ENCODE results near the gene RECQL. TPM values are rescaled to one million over a fixed set of nuclear protein-coding genes. Genes with fewer than 3 reads are reported as not detected.

Gene RECQL
- total RNA-seq, 1 donor from 2014 or later = 61.9 TPM

GRCh38 chr12:21526053-21526452 lies 24.6 kb upstream of the RECQL start, which contains the start of gene SPX:
Gene SPX (plus strand): TSS chr12:21526296. CDS start chr12:21526473, 177 bp downstream.
- H3K4me1 Mint-ChIP-seq = peaks cover 3% of the 10 kb centered on the region

DNA sequence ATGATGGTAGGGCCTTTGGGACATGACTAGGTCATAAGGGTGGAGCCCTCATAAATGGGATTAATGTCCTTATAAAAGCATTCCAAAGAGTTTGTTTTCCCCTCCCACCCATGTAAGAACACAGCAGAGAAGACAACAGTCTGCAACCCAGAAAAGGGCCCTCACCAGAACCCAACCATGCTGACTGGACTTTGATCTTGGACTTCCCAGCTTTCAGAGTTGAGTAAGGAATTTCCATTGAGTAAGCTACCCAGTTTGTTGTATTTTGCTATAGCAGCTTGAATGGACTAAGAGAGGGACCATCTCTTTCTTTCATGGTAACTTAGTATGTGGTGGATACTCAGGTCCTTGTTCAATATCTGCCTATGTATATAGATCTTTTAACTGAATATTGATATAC lies 21.7 kb upstream of the RECQL start:
- H3K9me3 Mint-ChIP-seq = peaks cover 4% of the 10 kb centered on the region
- H3K27me3 Mint-ChIP-seq = peaks cover 18% of the 10 kb centered on the region
- DNase-seq = no peak
- no peak overlapping the region for H3K27ac Mint-ChIP-seq
- H3K4me3 Mint-ChIP-seq = no peak overlapping the region
- peaks cover 2% of the 10 kb centered on the region for H3K4me1 Mint-ChIP-seq
- peaks cover 6% of the 10 kb centered on the region for H3K36me3 Mint-ChIP-seq (ENCODE audit: low read depth)
- intact Hi-C loops (cut with micrococcal nuclease) = no loop called here

More at GRCh38 chr12:21526053-21526452, 24.6 kb upstream of the RECQL start, which contains the start of gene SPX:
- intact Hi-C loops (cut with micrococcal nuclease) = loop anchor here (2.0 to 5.0 kb wide), 2 partner anchors 25 to 36 kb away; partner anchors contain the start of genes GOLT1B and RECQL
- Mint-ChIP-seq H3K9me3 (peaks cover 4% of the 10 kb centered on the region), H3K27ac (no peak within 1 kb of the TSS), H3K4me3 (peak within 1 kb of the TSS; percentile 71), H3K36me3 (ENCODE audit: low read depth) (peaks cover 1% of the 10 kb centered on the region), H3K27me3 (peaks cover 34% of the 10 kb centered on the region)
- no peak for DNase-seq

DNA sequence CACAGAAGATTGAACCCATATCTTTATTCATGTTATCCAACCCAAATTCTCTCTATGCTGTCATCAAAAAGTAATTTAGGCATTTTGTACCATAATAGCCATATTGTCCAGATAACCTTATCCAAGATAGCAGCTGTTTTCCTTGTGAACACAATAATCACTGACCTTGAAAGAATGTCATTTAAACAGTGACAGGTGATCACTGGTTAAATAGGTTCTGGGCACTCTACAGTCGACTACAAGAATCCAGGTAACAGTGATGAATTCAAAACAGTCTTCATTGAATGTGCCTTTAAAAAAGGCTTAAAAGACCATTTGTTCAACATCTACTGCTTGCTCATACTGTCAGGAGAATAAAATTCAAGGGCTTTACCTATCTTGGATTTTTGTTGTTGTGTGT lies 20.1 kb upstream of the RECQL start:
- Mint-ChIP-seq H3K27ac (no peak overlapping the region), H3K9me3 (peaks cover 4% of the 10 kb centered on the region), H3K36me3 (ENCODE audit: low read depth) (peaks cover 10% of the 10 kb centered on the region), H3K27me3 (peaks cover 13% of the 10 kb centered on the region), H3K4me1 (no peaks in the 10 kb centered on the region), H3K4me3 (no peak overlapping the region)
- no peak for DNase-seq
- intact Hi-C loops (cut with micrococcal nuclease) = no loop called here

GRCh38 chr12:21518451-21518850 lies 17.0 kb upstream of the RECQL start:
- Mint-ChIP-seq H3K27me3 (no peaks in the 10 kb centered on the region), H3K4me1 (no peaks in the 10 kb centered on the region), H3K9me3 (no peaks in the 10 kb centered on the region), H3K27ac (no peak overlapping the region), H3K4me3 (no peak overlapping the region), H3K36me3 (ENCODE audit: low read depth) (peaks cover 24% of the 10 kb centered on the region)
- intact Hi-C loops (cut with micrococcal nuclease) = no loop called here
- no peak for DNase-seq

GRCh38 chr12:21516281-21516680 lies 14.8 kb upstream of the RECQL start:
- H3K27ac Mint-ChIP-seq = no peak overlapping the region
- peaks cover 1% of the 10 kb centered on the region for H3K4me1 Mint-ChIP-seq
- intact Hi-C loops (cut with micrococcal nuclease) = no loop called here
- no peaks in the 10 kb centered on the region for H3K9me3 Mint-ChIP-seq
- no peak overlapping the region for H3K4me3 Mint-ChIP-seq
- DNase-seq = no peak
- peaks cover 35% of the 10 kb centered on the region for H3K36me3 Mint-ChIP-seq (ENCODE audit: low read depth)
- H3K27me3 Mint-ChIP-seq = no peaks in the 10 kb centered on the region

GRCh38 chr12:21509768-21510167 lies 8.3 kb upstream of the RECQL start:
- H3K27me3 Mint-ChIP-seq = no peaks in the 10 kb centered on the region
- intact Hi-C loops (cut with micrococcal nuclease) = loop anchor here (1.0 to 10.0 kb wide), 3 partner anchors 8 to 535 kb away; partner anchors contain the start of genes CMAS, GOLT1B and RECQL
- peak; percentile 83 for DNase-seq

DNA sequence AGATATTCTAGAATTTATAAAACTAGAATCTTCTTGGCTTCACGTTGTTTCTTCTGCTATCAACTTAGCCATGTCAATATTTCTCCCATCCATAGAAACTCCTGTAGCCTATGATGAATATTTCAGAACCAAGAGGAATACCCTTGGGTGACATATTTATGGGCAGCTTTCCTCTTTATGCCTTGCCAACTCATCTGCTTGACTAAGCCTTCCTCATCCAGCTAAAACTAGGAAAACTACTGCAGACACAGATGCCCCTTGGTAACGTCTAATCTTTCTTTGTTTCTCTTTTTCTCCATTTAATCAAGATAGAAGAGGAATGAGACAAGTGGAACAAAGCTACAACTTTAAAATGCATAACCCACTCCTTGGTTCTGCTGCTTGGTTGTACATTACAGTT lies 6.4 kb upstream of the RECQL start:
- peaks cover 35% of the 10 kb centered on the region for H3K36me3 Mint-ChIP-seq (ENCODE audit: low read depth)
- no peak overlapping the region for H3K4me3 Mint-ChIP-seq
- peaks cover 46% of the 10 kb centered on the region for H3K4me1 Mint-ChIP-seq

More at GRCh38 chr12:21509768-21510167, 8.3 kb upstream of the RECQL start:
- peaks cover 46% of the 10 kb centered on the region for H3K36me3 Mint-ChIP-seq (ENCODE audit: low read depth)
- peak overlapping the region; percentile 82 for H3K4me3 Mint-ChIP-seq
- peaks cover 32% of the 10 kb centered on the region for H3K4me1 Mint-ChIP-seq
- H3K9me3 Mint-ChIP-seq = no peaks in the 10 kb centered on the region
- peak overlapping the region; percentile 92 for H3K27ac Mint-ChIP-seq

GRCh38 chr12:21505888-21506287 lies 4.5 kb upstream of the RECQL start:
- no peaks in the 10 kb centered on the region for H3K9me3 Mint-ChIP-seq
- H3K4me3 Mint-ChIP-seq = no peak overlapping the region
- peaks cover 46% of the 10 kb centered on the region for H3K4me1 Mint-ChIP-seq
- H3K27me3 Mint-ChIP-seq = no peaks in the 10 kb centered on the region
- no peak overlapping the region for H3K27ac Mint-ChIP-seq
- peaks cover 28% of the 10 kb centered on the region for H3K36me3 Mint-ChIP-seq (ENCODE audit: low read depth)
- intact Hi-C loops (cut with micrococcal nuclease) = loop anchor here (10.0 kb wide), 2 partner anchors 211 to 539 kb away; partner anchors contain the start of gene CMAS
- DNase-seq = no peak

More for the DNA sequence above, 6.4 kb upstream of the RECQL start:
- no peaks in the 10 kb centered on the region for H3K9me3 Mint-ChIP-seq
- DNase-seq = no peak
- no peaks in the 10 kb centered on the region for H3K27me3 Mint-ChIP-seq
- no peak overlapping the region for H3K27ac Mint-ChIP-seq
- intact Hi-C loops (cut with micrococcal nuclease) = loop anchor here (10.0 kb wide), 2 partner anchors 213 to 537 kb away; partner anchors contain the start of gene CMAS

- peak overlapping the region; percentile 63 for H3K27ac Mint-ChIP-seq
- intact Hi-C loops (cut with micrococcal nuclease) = loop anchor here (5.0 to 10.0 kb wide), 5 partner anchors 59 to 1039 kb away; partner anchors contain the start of genes C2CD5 and CMAS
- peaks cover 37% of the 10 kb centered on the region for H3K4me1 Mint-ChIP-seq
- H3K36me3 Mint-ChIP-seq (ENCODE audit: low read depth) = peaks cover 21% of the 10 kb centered on the region
- DNase-seq = no peak
- no peaks in the 10 kb centered on the region for H3K27me3 Mint-ChIP-seq
- no peak overlapping the region for H3K4me3 Mint-ChIP-seq
- no peaks in the 10 kb centered on the region for H3K9me3 Mint-ChIP-seq
Measured at GRCh38 chr12:21502872-21503271, 1.4 kb upstream of the RECQL start.

- intact Hi-C loops (cut with micrococcal nuclease) = loop anchor here (5.0 to 10.0 kb wide), 5 partner anchors 60 to 1040 kb away; partner anchors contain the start of genes C2CD5 and CMAS
- peaks cover 36% of the 10 kb centered on the region for H3K4me1 Mint-ChIP-seq
- H3K4me3 Mint-ChIP-seq = no peak overlapping the region
- no peaks in the 10 kb centered on the region for H3K27me3 Mint-ChIP-seq
- H3K9me3 Mint-ChIP-seq = no peaks in the 10 kb centered on the region
- H3K36me3 Mint-ChIP-seq (ENCODE audit: low read depth) = peaks cover 26% of the 10 kb centered on the region
- no peak overlapping the region for H3K27ac Mint-ChIP-seq
- peak; percentile 83 for DNase-seq
Measured at GRCh38 chr12:21502164-21502496, 695 bp upstream of the RECQL start.

DNA sequence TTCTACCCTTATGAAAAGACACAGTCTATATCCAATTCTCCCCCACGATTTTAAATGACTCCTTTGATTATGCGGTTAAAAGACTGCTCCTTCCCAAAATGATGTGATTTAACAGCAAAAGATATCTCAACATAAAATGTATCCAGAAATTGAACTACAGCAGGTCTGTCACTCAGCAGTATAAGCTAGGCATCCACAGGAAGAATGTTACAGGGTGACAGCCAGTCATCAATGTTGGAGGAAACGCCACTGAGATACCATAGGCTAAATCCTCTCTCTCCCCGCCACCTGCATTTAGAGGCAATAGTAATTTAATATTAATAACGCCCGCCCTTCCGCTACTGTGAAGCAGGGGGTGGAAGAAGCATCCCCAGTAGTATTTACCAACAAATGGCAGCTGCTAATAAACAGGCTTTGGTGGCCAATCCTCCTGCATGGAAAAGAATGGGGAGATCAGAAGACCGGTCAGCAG lies 613 bp downstream of the RECQL start:
- H3K4me3 Mint-ChIP-seq = no peak overlapping the region
- H3K4me1 Mint-ChIP-seq = peaks cover 34% of the 10 kb centered on the region
- no peaks in the 10 kb centered on the region for H3K27me3 Mint-ChIP-seq
- peaks cover 33% of the 10 kb centered on the region for H3K36me3 Mint-ChIP-seq (ENCODE audit: low read depth)
- H3K9me3 Mint-ChIP-seq = no peaks in the 10 kb centered on the region
- intact Hi-C loops (cut with micrococcal nuclease) = loop anchor here (1.0 to 10.0 kb wide), 11 partner anchors 8 to 1041 kb away; partner anchors contain the start of genes C2CD5, CMAS, LDHB and PYROXD1
- DNase-seq = no peak
- no peak overlapping the region for H3K27ac Mint-ChIP-seq

DNA sequence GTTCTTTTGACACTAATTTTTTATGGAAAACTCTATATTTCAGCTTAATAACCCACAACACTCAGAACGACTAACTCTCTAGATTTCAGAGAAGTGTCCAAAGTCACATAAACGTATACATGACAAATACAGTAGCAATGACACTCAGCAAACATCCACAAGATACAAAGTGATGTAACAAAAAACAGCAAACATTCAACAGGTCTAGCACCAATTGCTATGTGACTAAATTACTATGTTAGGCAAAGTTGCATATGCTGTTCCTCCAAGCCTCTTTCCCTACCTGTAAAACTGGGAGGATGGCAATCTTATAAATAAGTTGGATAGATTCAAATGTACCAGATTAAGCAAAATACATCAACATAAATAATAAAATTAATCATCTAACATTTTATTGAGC lies 1.7 kb downstream of the RECQL start:
- Mint-ChIP-seq H3K4me3 (peak overlapping the region; percentile 42), H3K4me1 (peaks cover 30% of the 10 kb centered on the region), H3K27me3 (no peaks in the 10 kb centered on the region), H3K27ac (no peak overlapping the region), H3K9me3 (no peaks in the 10 kb centered on the region), H3K36me3 (ENCODE audit: low read depth) (peaks cover 43% of the 10 kb centered on the region)
- intact Hi-C loops (cut with micrococcal nuclease) = loop anchor here (2.0 to 10.0 kb wide), 7 partner anchors 23 to 1043 kb away; partner anchors contain the start of genes C2CD5, CMAS and SPX
- DNase-seq = no peak

- Mint-ChIP-seq H3K9me3 (peaks cover 7% of the 10 kb centered on the region), H3K4me3 (no peak overlapping the region), H3K4me1 (peaks cover 11% of the 10 kb centered on the region), H3K27me3 (no peaks in the 10 kb centered on the region), H3K27ac (no peak overlapping the region), H3K36me3 (ENCODE audit: low read depth) (peaks cover 35% of the 10 kb centered on the region)
- DNase-seq = no peak
- intact Hi-C loops (cut with micrococcal nuclease) = no loop called here
Measured at GRCh38 chr12:21485998-21486397, 15.4 kb downstream of the RECQL start.

DNA sequence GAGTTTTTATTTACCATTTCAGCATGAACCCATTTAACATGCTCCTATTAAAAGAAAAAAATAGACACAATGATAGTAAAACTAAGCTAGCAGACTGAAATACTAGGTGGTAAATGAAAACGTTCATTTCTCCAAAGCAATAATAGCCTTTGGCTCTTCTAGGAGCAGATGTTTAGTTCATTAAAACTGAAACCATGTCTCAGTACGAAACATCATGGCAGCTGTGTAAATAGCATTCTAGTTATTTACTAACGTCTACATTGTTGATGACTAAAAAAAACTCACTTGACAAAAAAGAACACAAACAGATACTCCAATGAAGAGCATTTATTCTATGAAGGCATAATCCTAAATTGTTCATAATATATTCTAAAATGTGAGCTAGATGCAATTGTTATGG lies 17.9 kb downstream of the RECQL start:
- no peak overlapping the region for H3K4me3 Mint-ChIP-seq
- H3K4me1 Mint-ChIP-seq = peaks cover 6% of the 10 kb centered on the region
- H3K27ac Mint-ChIP-seq = no peak overlapping the region
- peaks cover 19% of the 10 kb centered on the region for H3K36me3 Mint-ChIP-seq (ENCODE audit: low read depth)
- no peaks in the 10 kb centered on the region for H3K27me3 Mint-ChIP-seq
- intact Hi-C loops (cut with micrococcal nuclease) = no loop called here
- no peak for DNase-seq
- peaks cover 6% of the 10 kb centered on the region for H3K9me3 Mint-ChIP-seq
